ENCODE measurements around the gene G6PC1.

Gene G6PC1

DNA sequence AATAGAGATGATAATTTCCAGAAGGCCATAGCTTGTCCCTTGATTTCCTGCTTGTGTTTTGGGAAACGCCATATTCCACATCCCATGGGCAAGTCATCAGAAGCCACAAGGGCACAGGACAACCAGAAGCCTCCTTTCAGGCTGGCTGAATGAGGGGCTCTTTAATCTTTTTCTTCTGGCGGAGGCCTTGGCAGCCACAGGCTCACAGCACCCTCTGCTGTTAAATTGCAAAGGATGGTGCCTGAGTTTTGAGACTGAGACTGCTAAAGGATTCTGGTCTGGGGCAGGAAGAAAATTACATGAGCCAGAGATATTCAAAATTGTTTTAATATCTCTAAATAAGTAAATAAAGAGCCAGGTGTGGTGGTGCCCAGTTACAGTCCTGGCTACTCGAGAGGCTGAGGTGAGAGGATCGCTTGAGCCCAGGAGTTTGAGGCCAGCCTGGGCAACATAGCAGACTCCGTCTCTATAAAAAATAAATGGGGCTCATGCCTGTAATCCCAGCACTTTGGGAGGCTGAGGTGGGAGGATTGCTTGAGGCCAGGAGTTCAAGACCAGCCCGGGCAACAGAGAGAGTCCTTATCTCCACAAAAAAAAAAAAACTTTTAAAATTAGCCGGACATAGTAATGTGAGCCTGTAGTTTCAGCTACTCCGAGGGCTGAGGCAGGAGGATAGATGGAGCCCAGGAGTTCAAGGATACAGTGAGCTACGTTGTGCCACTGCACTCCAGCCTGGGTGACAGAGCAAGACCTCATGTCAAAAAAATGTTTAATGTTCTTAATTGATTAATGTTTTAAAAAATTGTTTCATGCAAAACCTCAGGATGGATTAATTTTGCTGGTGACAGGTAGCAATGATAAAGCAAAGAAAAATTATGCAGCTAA is 37.4 kb downstream of the G6PC1 start:
- DNase-seq (ENCODE audit: low spot score), result no peak

DNA sequence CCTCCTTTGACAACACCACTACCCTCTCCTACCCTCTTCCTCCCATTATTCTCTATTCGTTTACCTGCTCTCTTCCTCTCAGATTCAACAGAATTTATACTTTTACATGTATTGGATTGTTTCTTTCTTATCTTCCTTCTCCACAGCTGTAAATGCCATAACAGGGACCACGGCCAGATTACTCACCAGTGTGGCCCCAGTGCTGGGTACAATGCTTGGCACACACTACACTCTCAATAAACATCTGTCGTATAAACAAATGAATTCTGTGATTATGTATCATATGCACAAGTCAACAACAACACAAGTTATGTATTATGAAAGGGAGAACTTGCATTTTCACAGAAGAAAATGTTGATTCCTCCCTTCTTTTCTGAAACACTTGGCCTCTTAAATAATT is 43.6 kb downstream of the G6PC1 start:
- no peak for DNase-seq (ENCODE audit: low spot score)

DNA sequence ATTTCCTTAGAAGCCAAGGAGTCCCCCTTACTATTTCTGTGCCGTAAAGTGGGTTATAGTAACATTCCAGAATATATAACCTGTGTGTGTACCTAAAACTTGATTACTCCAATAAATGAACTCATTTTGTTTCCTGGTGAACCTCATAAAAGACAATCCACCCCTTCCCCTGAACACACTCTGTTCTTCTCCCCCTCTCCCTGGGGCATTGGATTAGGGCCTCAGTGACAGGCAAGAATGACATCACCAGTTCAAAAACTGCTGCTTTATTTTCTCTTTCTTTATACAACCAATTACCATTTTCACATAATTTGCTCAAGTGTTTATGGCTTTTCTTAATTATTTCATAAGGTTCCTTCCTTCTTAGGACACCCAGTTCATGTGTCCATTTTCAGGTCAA is 46.2 kb downstream of the G6PC1 start:
- DNase-seq (ENCODE audit: low spot score), result no peak

DNA sequence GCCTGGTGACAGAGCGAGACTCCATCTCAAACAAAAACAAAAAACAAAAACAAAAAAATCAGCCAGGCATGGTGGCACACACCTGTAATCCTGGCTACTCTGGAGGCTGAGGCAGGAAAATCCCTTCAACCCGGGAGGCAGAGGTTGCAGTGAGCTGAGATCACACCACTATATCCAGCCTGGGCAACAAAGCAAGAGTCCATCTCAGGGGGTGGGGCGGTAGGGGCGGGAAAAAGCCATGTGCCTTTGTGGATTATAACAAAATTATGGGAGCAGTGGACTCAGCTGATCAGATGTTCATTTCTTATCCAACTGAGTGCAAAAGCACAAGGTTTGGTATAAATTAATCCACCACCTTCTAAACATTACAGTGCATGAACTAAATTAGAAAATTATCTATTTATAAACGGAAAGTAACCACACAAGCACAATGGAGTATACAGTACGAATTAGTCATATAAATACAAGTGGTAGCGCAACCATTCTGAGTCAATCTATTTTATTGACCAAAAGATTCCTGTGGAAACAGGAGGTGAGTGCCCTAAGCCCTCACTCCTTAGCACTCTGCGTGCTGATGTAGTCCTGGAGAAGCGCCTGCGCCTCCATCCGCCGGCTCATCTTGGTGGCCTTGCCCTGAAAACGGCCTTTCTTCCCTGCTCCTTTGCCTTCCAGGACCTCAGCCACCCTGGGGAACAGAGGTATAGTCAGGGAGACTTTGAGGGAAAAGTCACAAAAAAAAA is 49.6 kb downstream of the G6PC1 start:
- no peak for DNase-seq (ENCODE audit: low spot score)

Measured in CD4-positive, alpha-beta T cell treated with Interleukin-6 at 100 ng/mL for 8 hours (primary cell).